ENCODE results near the gene NR4A2. TPM values are rescaled to one million over a fixed set of nuclear protein-coding genes. Genes with fewer than 3 reads are reported as not detected.

NR4A2 gene
- polyA plus RNA-seq, 1 of the 3 experiments (the other 2 are of a cell fraction) = 16.2 TPM

DNA sequence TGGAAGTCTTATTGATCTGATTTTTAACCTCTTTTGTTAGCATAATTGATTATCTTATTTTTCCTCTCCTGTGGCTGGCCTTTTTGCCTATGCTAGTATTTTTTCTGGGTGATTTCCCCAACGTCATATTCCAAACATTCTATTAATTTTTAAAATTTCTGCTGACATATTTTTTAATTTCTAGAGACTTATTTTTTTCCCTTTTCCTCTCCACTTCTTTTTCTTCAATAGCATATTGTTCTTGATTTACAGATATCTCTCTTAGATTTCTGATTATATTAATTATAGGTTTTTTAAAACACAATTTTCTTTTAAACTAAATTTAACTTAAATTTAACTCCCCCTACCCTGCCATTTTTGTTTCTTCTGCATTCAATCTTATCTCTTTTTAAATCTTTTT is 47.2 kb upstream of the NR4A2 start:
- no peak overlapping the region for H3K27ac ChIP-seq (ENCODE audit: low read depth in 2 of 2, low read length in 1 of 2)
- no peak overlapping the region for H2AFZ ChIP-seq (ENCODE audit: low read depth)
- TF ChIP-seq GABPA (IDR thresholded peaks at IDR 0.05; ENCODE audit: low read depth) (no peak), MXI1 (IDR thresholded peaks at IDR 0.05; ENCODE audit: low read depth, low read length) (no peak), FOXM1 (IDR thresholded peaks at IDR 0.05; ENCODE audit: low read depth) (no peak), RXRA (IDR thresholded peaks at IDR 0.05; ENCODE audit: borderline replicate concordance, low read depth) (no peak), GATA2 (CRISPR knock-in tag; IDR thresholded peaks at IDR 0.05) (no peak), SIN3A (IDR thresholded peaks at IDR 0.05; ENCODE audit: borderline replicate concordance, low read depth, low read length) (no peak), FOXJ3 (CRISPR knock-in tag; IDR thresholded peaks at IDR 0.05) (no peak), SMC3 (IDR thresholded peaks at IDR 0.05; ENCODE audit: low read depth, low read length) (no peak), EZH2phosphoT487 (IDR thresholded peaks at IDR 0.05; ENCODE audit: borderline replicate concordance, low read depth) (no peak)
- TF ChIP-seq, protein P1, sequence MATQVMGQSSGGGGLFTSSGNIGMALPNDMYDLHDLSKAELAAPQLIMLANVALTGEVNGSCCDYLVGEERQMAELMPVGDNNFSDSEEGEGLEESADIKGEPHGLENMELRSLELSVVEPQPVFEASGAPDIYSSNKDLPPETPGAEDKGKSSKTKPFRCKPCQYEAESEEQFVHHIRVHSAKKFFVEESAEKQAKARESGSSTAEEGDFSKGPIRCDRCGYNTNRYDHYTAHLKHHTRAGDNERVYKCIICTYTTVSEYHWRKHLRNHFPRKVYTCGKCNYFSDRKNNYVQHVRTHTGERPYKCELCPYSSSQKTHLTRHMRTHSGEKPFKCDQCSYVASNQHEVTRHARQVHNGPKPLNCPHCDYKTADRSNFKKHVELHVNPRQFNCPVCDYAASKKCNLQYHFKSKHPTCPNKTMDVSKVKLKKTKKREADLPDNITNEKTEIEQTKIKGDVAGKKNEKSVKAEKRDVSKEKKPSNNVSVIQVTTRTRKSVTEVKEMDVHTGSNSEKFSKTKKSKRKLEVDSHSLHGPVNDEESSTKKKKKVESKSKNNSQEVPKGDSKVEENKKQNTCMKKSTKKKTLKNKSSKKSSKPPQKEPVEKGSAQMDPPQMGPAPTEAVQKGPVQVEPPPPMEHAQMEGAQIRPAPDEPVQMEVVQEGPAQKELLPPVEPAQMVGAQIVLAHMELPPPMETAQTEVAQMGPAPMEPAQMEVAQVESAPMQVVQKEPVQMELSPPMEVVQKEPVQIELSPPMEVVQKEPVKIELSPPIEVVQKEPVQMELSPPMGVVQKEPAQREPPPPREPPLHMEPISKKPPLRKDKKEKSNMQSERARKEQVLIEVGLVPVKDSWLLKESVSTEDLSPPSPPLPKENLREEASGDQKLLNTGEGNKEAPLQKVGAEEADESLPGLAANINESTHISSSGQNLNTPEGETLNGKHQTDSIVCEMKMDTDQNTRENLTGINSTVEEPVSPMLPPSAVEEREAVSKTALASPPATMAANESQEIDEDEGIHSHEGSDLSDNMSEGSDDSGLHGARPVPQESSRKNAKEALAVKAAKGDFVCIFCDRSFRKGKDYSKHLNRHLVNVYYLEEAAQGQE (IDR thresholded peaks at IDR 0.05; ENCODE audit: low read depth, low read length) = no peak
- TF ChIP-seq, protein P2, sequence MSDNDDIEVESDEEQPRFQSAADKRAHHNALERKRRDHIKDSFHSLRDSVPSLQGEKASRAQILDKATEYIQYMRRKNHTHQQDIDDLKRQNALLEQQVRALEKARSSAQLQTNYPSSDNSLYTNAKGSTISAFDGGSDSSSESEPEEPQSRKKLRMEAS (IDR thresholded peaks at IDR 0.05; ENCODE audit: low read depth) = no peak
- TF ChIP-seq, protein P3, sequence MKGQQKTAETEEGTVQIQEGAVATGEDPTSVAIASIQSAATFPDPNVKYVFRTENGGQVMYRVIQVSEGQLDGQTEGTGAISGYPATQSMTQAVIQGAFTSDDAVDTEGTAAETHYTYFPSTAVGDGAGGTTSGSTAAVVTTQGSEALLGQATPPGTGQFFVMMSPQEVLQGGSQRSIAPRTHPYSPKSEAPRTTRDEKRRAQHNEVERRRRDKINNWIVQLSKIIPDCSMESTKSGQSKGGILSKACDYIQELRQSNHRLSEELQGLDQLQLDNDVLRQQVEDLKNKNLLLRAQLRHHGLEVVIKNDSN (IDR thresholded peaks at IDR 0.05; ENCODE audit: borderline replicate concordance, low read depth) = no peak
- TF ChIP-seq, protein P4, sequence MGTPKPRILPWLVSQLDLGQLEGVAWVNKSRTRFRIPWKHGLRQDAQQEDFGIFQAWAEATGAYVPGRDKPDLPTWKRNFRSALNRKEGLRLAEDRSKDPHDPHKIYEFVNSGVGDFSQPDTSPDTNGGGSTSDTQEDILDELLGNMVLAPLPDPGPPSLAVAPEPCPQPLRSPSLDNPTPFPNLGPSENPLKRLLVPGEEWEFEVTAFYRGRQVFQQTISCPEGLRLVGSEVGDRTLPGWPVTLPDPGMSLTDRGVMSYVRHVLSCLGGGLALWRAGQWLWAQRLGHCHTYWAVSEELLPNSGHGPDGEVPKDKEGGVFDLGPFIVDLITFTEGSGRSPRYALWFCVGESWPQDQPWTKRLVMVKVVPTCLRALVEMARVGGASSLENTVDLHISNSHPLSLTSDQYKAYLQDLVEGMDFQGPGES (IDR thresholded peaks at IDR 0.05; ENCODE audit: low read depth, low read length) = no peak
- TF ChIP-seq, protein P5, sequence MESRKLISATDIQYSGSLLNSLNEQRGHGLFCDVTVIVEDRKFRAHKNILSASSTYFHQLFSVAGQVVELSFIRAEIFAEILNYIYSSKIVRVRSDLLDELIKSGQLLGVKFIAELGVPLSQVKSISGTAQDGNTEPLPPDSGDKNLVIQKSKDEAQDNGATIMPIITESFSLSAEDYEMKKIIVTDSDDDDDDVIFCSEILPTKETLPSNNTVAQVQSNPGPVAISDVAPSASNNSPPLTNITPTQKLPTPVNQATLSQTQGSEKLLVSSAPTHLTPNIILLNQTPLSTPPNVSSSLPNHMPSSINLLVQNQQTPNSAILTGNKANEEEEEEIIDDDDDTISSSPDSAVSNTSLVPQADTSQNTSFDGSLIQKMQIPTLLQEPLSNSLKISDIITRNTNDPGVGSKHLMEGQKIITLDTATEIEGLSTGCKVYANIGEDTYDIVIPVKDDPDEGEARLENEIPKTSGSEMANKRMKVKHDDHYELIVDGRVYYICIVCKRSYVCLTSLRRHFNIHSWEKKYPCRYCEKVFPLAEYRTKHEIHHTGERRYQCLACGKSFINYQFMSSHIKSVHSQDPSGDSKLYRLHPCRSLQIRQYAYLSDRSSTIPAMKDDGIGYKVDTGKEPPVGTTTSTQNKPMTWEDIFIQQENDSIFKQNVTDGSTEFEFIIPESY (IDR thresholded peaks at IDR 0.05; ENCODE audit: borderline replicate concordance, low read depth) = no peak
- no peaks in the 10 kb centered on the region for H4K20me1 ChIP-seq (ENCODE audit: insufficient read depth)
- H3K9me2 ChIP-seq = no peaks in the 10 kb centered on the region
- H3K4me2 ChIP-seq = no peak overlapping the region
- peaks cover 7% of the 10 kb centered on the region; the same call in 1 of the 2 replicates for H3K27me3 ChIP-seq (ENCODE audit: insufficient read depth)
- no peak overlapping the region for H3K4me3 ChIP-seq (ENCODE audit: low read depth in 2 of 2, low read length in 1 of 2)
- no peaks in the 10 kb centered on the region for H3K36me3 ChIP-seq (replicated peaks in 1 of 2; ENCODE audit: control insufficient read depth in 1 of 2, insufficient read depth in 2 of 2, low read length in 1 of 2)
- H3K79me2 ChIP-seq (ENCODE audit: insufficient read depth) = no peaks in the 10 kb centered on the region
- DNase-seq = no peak
- no peaks in the 10 kb centered on the region for H3K4me1 ChIP-seq (ENCODE audit: control insufficient read depth in 1 of 2, insufficient read depth in 2 of 2, low read depth in 1 of 2, low read length in 1 of 2)
- ChIA-PET POLR2A (no interaction called here), CTCF (no interaction called here)
- H3K9me3 ChIP-seq = no peaks in the 10 kb centered on the region
- H3K9ac ChIP-seq = no peak overlapping the region
- no peaks in the 10 kb centered on the region for H3F3A ChIP-seq (replicated peaks; ENCODE audit: insufficient read depth)
- 0% methylated on average over 1 of the region's 1 CpG for WGBS (ENCODE audit: low lambda C conversion rate)
